Stimulated activated CD8-positive, alpha-beta memory T cell treated with anti-CD3 and anti-CD28 coated beads, Interleukin-7, amount 100 ng/mL, for 4 hours (primary cell): ENCODE data around the gene TTN.

Experiments used
- DNase-seq, 2 donors: peaks; one replicate each; pipeline ENCODE4 v3.0.0-alpha.2; 2020; ENCODE audit warnings: low read depth in 2 of 2

Gene TTN

GRCh38 chr2:178811901-178812300 is 4.7 kb upstream of the TTN start:
- DNase-seq = no peak

- no peak for DNase-seq
Observed at GRCh38 chr2:178811045-178811444, 3.8 kb upstream of the TTN start.

- DNase-seq = no peak
Observed at GRCh38 chr2:178810422-178810821, 3.2 kb upstream of the TTN start.

- no peak for DNase-seq
Observed at GRCh38 chr2:178806543-178806942, 680 bp downstream of the TTN start.

GRCh38 chr2:178805457-178805856 is 1.8 kb downstream of the TTN start:
- DNase-seq = no peak

- DNase-seq = no peak
Observed at GRCh38 chr2:178804791-178805190, 2.4 kb downstream of the TTN start.

GRCh38 chr2:178800510-178800909 is 6.7 kb downstream of the TTN start:
- no peak for DNase-seq

GRCh38 chr2:178799305-178799704 is 7.9 kb downstream of the TTN start:
- DNase-seq = no peak

GRCh38 chr2:178796079-178796677 is 11.0 kb downstream of the TTN start:
- no peak for DNase-seq

GRCh38 chr2:178787934-178788333 is 19.3 kb downstream of the TTN start:
- DNase-seq = no peak

GRCh38 chr2:178787155-178787554 is 20.1 kb downstream of the TTN start:
- no peak for DNase-seq

- no peak for DNase-seq
Observed at GRCh38 chr2:178783889-178784288, 23.3 kb downstream of the TTN start.

GRCh38 chr2:178782236-178782635 is 25.0 kb downstream of the TTN start:
- DNase-seq = no peak

- DNase-seq = no peak
Observed at GRCh38 chr2:178777577-178777976, 29.6 kb downstream of the TTN start.

- DNase-seq = no peak
Observed at GRCh38 chr2:178776751-178777150, 30.5 kb downstream of the TTN start.

- DNase-seq = no peak
Observed at GRCh38 chr2:178775975-178776374, 31.2 kb downstream of the TTN start.

GRCh38 chr2:178770518-178770917 is 36.7 kb downstream of the TTN start:
- DNase-seq = no peak

GRCh38 chr2:178767094-178768060 is 39.8 kb downstream of the TTN start:
- no peak for DNase-seq

GRCh38 chr2:178764097-178764496 is 43.1 kb downstream of the TTN start:
- no peak for DNase-seq

GRCh38 chr2:178761759-178762371 is 45.4 kb downstream of the TTN start:
- no peak for DNase-seq

GRCh38 chr2:178756843-178757242 is 50.4 kb downstream of the TTN start:
- no peak for DNase-seq

GRCh38 chr2:178756343-178756742 is 50.9 kb downstream of the TTN start:
- DNase-seq = no peak

GRCh38 chr2:178747767-178748166 is 59.5 kb downstream of the TTN start:
- no peak for DNase-seq
